Globus pallidus (tissue), 1 donor: ENCODE results near the gene GAS7.

Experiments
- DNase-seq: peaks from one replicate; pipeline ENCODE4 v3.0.0-alpha.2; 2015; ENCODE audit warnings: low spot score

GAS7 gene

GRCh38 chr17:9890124-9890523 lies 308.3 kb downstream of the GAS7 start:
- no peak for DNase-seq

GRCh38 chr17:9887508-9887907 lies 310.9 kb downstream of the GAS7 start:
- DNase-seq, result no peak

- peak; percentile 52 for DNase-seq
Measured at GRCh38 chr17:9886141-9886930, 312.1 kb downstream of the GAS7 start.

- no peak for DNase-seq
Measured at GRCh38 chr17:9883451-9883850, 315.0 kb downstream of the GAS7 start.

GRCh38 chr17:9880582-9880999 lies 317.8 kb downstream of the GAS7 start:
- peak; percentile 59 for DNase-seq

- no peak for DNase-seq
Measured at GRCh38 chr17:9878786-9879525, 319.4 kb downstream of the GAS7 start.

GRCh38 chr17:9878356-9878755 lies 320.1 kb downstream of the GAS7 start:
- no peak for DNase-seq

- DNase-seq, result peak; percentile 55
Measured at GRCh38 chr17:9875441-9875840, 323.0 kb downstream of the GAS7 start.

- no peak for DNase-seq
Measured at GRCh38 chr17:9874722-9875121, 323.7 kb downstream of the GAS7 start.

GRCh38 chr17:9872852-9873251 lies 325.6 kb downstream of the GAS7 start:
- no peak for DNase-seq

GRCh38 chr17:9868552-9868951 lies 329.9 kb downstream of the GAS7 start:
- DNase-seq, result no peak

- no peak for DNase-seq
Measured at GRCh38 chr17:9865586-9865985, 332.8 kb downstream of the GAS7 start.

- DNase-seq, result no peak
Measured at GRCh38 chr17:9862949-9863348, 335.5 kb downstream of the GAS7 start.

- no peak for DNase-seq
Measured at GRCh38 chr17:9862220-9862619, 336.2 kb downstream of the GAS7 start.

GRCh38 chr17:9860851-9861250 lies 337.6 kb downstream of the GAS7 start:
- no peak for DNase-seq
